GM15510 (cell line): ENCODE data around the gene SCN3B.

Experiments used
- POLR2A ChIP-seq: IDR thresholded peaks from 3 replicates; pipeline ENCODE4 v1.6.1; 2011; ENCODE audit warnings: borderline replicate concordance; ENCODE audit not compliant: insufficient read length; ENCODE audit errors: extremely low read depth

SCN3B gene

GRCh38 chr11:123654566-123655081, at the start of gene SCN3B:
SCN3B (minus strand) TSS chr11:123654624; CDS start chr11:123653801, 823 bp downstream.
- no peak for TF ChIP-seq POLR2A

DNA sequence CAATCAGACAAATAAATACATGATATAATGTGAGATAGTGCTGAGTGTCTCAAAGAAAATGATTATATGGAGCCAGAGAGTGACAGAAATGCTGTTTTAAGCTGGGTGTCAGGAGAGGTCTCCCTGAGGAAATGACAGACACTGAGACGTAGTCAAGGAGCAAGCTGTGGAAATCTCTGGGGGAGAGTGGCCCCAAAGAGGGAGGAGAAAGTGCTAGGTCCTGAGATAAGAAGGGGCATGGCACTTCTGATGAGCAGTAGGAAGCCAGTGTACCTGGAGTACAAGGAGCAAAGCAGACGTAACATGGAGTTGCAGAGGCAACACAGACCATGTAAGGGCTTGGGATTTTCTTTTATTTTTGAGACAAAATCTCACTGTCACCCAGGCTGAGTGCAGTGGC, 48.3 kb upstream of the SCN3B start:
- no peak for TF ChIP-seq POLR2A

DNA sequence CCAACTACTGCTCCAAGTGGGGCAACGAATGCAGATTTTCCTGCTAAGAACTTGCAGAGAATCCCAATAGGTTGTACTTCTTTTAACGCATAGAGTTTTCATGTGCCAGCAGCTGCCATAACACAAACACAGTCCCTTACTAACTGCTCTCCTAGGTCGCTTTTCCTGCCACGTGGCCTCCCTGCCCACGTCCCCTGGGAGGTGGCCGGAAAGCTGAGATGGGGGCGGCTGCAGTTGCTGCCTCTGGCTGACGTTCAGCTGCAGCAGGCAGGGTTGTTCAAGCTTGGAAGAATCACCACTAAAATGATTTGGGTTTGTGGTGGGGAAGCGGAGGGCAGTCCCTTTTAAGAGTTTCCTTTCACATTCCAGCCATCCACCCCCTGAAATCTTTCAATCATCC, 47.7 kb upstream of the SCN3B start:
- no peak for TF ChIP-seq POLR2A

DNA sequence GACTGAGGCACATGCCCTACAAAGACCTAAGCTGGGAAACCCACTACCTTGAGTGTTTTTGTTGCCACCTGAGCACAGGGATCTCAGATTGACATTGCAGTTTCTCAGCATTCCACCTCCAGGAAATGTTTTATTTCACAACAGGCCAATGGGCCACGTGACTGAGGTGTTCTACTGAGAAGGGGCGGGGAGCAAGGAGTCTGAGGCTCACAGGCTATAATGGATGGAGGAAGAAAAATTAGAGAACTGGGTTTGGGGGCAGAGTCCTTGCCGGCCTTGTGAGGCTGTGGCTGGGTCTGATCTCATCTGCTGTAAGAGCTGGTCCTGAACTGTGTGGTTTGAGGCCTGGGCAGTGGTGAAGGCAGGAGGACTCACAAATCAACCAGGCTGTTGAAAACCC, 46.3 kb upstream of the SCN3B start:
- TF ChIP-seq POLR2A: no peak

DNA sequence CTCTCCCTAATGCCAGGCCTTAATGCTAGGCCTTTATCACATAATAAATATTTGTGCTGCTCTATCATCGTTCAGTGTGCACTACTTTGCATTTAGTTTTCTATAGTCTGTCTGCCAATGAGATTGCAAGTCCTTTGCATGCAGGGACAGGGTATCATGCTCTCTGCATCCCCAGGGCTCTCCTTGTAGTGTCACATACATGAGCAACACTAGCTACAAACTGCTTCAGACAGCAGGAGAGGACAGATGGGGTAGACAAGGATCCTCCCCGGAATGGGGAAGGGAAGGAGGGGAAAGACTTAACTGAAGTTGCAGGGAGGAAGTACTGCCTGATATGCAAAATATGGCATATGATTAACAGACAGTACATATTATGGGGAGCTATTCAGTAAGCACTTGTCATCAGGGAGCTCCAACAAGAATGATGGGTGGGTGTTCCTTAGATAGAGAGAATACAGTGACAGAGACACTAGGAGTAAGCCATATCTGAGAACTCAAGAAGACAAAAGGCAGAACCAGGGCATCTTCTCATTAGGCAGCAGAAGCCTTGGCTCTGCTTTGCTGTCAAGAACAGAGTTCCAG, 44.2 kb upstream of the SCN3B start:
- no peak for TF ChIP-seq POLR2A

GRCh38 chr11:123696183-123696582, 41.8 kb upstream of the SCN3B start:
- no peak for TF ChIP-seq POLR2A

DNA sequence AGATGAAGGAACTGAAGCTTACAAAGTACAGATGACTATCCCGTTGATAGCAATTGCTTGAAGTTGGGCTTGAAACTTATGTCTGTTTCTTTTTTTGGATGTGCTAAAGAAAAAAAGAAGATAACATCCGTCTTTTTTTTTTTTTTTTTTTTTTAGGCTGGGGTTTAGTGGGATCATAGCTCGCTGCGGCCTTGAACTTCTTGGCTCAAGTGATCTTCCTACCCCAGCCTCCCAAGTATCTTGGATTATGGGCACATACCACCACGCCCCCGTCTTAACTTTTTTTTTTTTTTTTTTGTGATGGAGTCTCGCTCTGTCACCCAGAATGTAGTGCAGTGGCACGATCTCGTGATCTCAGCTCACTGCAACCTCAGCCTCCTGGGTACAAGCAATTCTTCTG, 40.8 kb upstream of the SCN3B start:
- no peak for TF ChIP-seq POLR2A

GRCh38 chr11:123694551-123694950, 40.1 kb upstream of the SCN3B start:
- no peak for TF ChIP-seq POLR2A

- no peak for TF ChIP-seq POLR2A
Measured at GRCh38 chr11:123692961-123693360, 38.5 kb upstream of the SCN3B start.

DNA sequence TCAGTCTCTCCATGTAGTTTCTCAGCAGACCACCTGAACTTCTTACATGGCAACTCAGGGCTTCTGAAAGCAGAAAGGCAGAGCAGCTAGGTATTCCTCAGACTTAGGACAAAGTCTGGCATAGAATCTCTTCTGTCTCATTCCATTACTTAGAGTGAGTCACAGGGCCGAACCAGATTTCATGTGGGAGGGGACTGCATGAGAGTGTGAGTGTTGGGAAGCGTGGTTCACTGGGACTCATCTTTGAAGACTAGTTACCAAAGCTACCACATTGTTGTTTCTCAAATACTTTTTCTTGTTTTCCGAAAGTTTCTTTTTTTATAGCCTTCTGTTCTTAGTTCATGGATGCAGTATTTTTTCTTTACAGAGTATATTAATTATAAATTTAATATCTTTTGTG, 36.1 kb upstream of the SCN3B start:
- TF ChIP-seq POLR2A: no peak

DNA sequence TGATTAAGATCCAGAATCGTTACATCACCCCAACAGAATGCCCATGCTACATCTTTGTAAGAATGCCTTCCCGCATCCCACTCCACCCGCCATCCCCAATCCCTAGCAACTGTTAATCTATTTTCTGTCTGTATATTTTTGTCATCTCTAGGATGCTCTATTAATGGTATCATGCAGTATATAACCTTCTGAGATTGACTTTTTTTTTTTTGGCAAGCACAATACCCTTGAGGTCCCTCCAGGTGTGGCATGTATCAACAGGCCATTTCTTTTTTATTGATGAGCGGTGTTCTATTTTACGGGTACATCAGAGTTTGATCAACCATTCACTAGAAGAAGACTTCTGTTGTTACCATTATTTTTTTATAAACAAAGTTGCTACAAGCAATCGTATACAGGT, 30.2 kb upstream of the SCN3B start:
- no peak for TF ChIP-seq POLR2A

- TF ChIP-seq POLR2A: no peak
Measured at GRCh38 chr11:123683428-123684170, 29.2 kb upstream of the SCN3B start.

GRCh38 chr11:123682696-123683410, 28.4 kb upstream of the SCN3B start:
- no peak for TF ChIP-seq POLR2A

GRCh38 chr11:123681030-123681429, 26.6 kb upstream of the SCN3B start:
- TF ChIP-seq POLR2A: no peak

- TF ChIP-seq POLR2A: no peak
Measured at GRCh38 chr11:123678246-123678645, 23.8 kb upstream of the SCN3B start.
